ENCODE results near the gene TBC1D2.
"Not testable (repeated sequence)": the region's sequence is repeated elsewhere in the genome, so short reads cannot be mapped to it uniquely, and the experiment has no call there.

The TBC1D2 gene

GRCh38 chr9:98271479-98271878 is 16.0 kb upstream of the TBC1D2 start:
- no peak for DNase-seq

- not testable (repeated sequence) for DNase-seq
These were observed 14.8 kb upstream of the TBC1D2 start for GRCh38 chr9:98270284-98270683.

- not testable (repeated sequence) for DNase-seq
These were observed 14.2 kb upstream of the TBC1D2 start for GRCh38 chr9:98269652-98270051.

- not testable (repeated sequence) for DNase-seq
These were observed 12.1 kb upstream of the TBC1D2 start for GRCh38 chr9:98267556-98267955.

- DNase-seq, result no peak
These were observed 9.1 kb upstream of the TBC1D2 start for GRCh38 chr9:98264516-98264915.

GRCh38 chr9:98263482-98264357 is 8.3 kb upstream of the TBC1D2 start:
- DNase-seq, result no peak

- no peak for DNase-seq
These were observed 7.6 kb upstream of the TBC1D2 start for GRCh38 chr9:98263080-98263479.

- no peak for DNase-seq
These were observed 6.6 kb upstream of the TBC1D2 start for GRCh38 chr9:98262056-98262455.

GRCh38 chr9:98260635-98261034 is 5.2 kb upstream of the TBC1D2 start:
- no peak for DNase-seq

GRCh38 chr9:98259791-98260190 is 4.3 kb upstream of the TBC1D2 start:
- DNase-seq, result no peak

- peak; percentile 23 for DNase-seq
These were observed 1.3 kb upstream of the TBC1D2 start for GRCh38 chr9:98256756-98257155.

GRCh38 chr9:98255061-98255577 is 330 bp downstream of the TBC1D2 start:
- no peak for DNase-seq

GRCh38 chr9:98254228-98255060 is 1.0 kb downstream of the TBC1D2 start:
- DNase-seq, result no peak

GRCh38 chr9:98253565-98253964 is 1.9 kb downstream of the TBC1D2 start:
- DNase-seq, result no peak

GRCh38 chr9:98251551-98251950 is 3.9 kb downstream of the TBC1D2 start:
- DNase-seq, result no peak

GRCh38 chr9:98249771-98250170 is 5.7 kb downstream of the TBC1D2 start:
- DNase-seq, result no peak

GRCh38 chr9:98248737-98249474 is 6.5 kb downstream of the TBC1D2 start:
- no peak for DNase-seq

- no peak for DNase-seq
These were observed 7.4 kb downstream of the TBC1D2 start for GRCh38 chr9:98247831-98248657.

GRCh38 chr9:98242426-98242825 is 13.0 kb downstream of the TBC1D2 start:
- no peak for DNase-seq

GRCh38 chr9:98241357-98242300 is 13.8 kb downstream of the TBC1D2 start:
- no peak for DNase-seq

GRCh38 chr9:98240475-98240874 is 15.0 kb downstream of the TBC1D2 start:
- DNase-seq, result no peak

Data from NCI-H510A (cell line).